AG09319 (cell line): ENCODE results near the gene KRT84.

Source experiments
- DNase-seq: peaks from one replicate; pipeline ENCODE4 v3.0.0-alpha.2; 2010; ENCODE audit warnings: low read depth; ENCODE audit errors: extremely low read depth
- CTCF ChIP-seq: IDR thresholded peaks from 2 replicates; pipeline ENCODE4 v1.5.1; 2011; ENCODE audit warnings: low read depth, mild to moderate bottlenecking, inconsistent platforms, low read length, moderate library complexity

Gene KRT84

GRCh38 chr12:52392465-52393007 is 7.1 kb upstream of the KRT84 start:
- DNase-seq = no peak
- no peak for TF ChIP-seq CTCF

- no peak for DNase-seq
- no peak for TF ChIP-seq CTCF
Measured at GRCh38 chr12:52391618-52392002, 6.2 kb upstream of the KRT84 start.

GRCh38 chr12:52390739-52391617 is 5.5 kb upstream of the KRT84 start:
- DNase-seq = no peak
- peak; percentile 43 for TF ChIP-seq CTCF

- no peak for TF ChIP-seq CTCF
- no peak for DNase-seq
Measured at GRCh38 chr12:52389313-52390207, 4.1 kb upstream of the KRT84 start.

- TF ChIP-seq CTCF = no peak
Measured at GRCh38 chr12:52387859-52388258, 2.4 kb upstream of the KRT84 start.

GRCh38 chr12:52383331-52383730 is 2.1 kb downstream of the KRT84 start:
- DNase-seq = no peak
- TF ChIP-seq CTCF = no peak

More at GRCh38 chr12:52387859-52388258, 2.4 kb upstream of the KRT84 start:
- no peak for DNase-seq
